Stromal cell of bone marrow (primary cell): ENCODE results near the gene ABHD17A.

Experiments
- DNase-seq: peaks from one replicate; pipeline ENCODE4 v3.0.0-alpha.2; 2012; ENCODE audit warnings: low read depth

The ABHD17A gene

GRCh38 chr19:1885398-1886119 is at the start of gene ABHD17A:
Gene ABHD17A (minus strand): TSS chr19:1885496. CDS start chr19:1881566, 3,930 bp downstream.
- peak; percentile 85 for DNase-seq

- DNase-seq, result no peak
Measured at GRCh38 chr19:1933942-1934341, 48.6 kb upstream of the ABHD17A start.

DNA sequence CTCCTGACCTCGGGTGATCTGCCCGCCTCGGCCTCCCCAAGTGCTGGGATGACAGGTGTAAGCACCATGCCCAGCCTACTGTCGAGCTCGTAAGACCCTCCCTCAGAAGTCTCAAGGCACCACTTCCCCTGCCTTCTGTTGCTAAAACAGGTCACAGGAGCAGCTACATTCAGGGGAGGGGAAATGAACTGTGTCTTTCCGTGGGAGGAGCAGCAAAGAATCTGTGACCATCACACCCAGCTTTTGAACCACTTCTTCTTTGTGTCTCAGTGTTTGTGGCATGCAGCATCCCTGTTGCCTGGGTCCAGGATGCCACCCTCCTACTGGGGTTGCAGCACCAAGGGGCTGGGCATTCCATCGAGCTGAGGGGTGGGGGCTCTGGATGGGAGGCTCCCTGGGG is 47.9 kb upstream of the ABHD17A start:
- no peak for DNase-seq

- no peak for DNase-seq
Measured at GRCh38 chr19:1932395-1932794, 47.1 kb upstream of the ABHD17A start.

DNA sequence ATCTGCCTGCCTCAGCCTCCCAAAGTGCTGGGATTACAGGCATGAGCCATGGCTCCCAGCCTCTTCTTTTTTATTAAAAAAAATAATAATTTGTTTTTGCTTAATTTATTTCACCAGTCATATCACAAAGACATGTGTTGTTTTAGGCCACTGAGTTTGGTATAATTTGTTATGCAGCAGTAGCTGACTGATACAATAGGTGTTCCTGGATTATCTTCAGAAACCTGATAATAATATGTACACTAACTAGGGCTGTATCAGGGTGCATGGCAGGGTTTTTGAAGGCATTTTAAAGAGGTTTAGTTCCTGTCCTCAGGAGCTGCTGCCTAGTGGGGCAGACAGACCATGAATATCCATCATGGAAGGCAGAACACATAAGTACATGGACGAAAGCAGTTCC is 46.1 kb upstream of the ABHD17A start:
- no peak for DNase-seq

DNA sequence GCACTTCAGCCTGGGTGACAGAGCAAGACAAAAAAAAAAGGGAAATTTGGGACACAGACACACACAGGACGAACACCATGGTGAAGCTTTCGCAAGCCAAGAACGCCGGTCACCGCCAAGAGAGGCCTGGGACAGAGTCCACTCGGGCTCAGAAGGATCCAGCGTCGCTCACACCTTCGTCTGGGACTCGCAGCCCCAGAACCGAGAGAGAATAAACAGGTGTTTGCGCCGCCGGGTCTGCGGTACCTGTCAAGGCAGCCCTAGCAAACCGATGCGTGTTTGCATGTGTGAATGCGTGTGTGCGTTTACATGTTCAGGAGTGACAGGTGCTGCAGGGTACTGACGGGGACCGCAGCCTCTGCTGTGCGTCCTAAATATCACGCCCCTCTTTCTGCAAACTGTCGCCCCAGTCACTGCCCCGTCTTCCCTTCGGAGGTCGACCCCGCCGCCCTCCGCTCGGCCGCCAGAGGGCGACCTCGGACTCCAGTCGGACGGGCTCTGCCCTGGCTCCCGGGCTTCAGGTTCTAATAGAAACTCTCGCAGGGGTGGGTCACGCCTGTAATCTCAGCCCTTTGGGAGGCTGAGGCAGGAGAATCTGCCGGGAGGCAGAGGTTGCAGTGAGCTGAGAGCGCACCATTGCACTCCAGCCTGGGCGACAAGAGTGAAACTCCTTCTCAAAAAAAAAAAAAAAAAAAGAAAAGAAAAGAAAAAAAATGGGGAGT is 43.9 kb upstream of the ABHD17A start:
- DNase-seq, result no peak

DNA sequence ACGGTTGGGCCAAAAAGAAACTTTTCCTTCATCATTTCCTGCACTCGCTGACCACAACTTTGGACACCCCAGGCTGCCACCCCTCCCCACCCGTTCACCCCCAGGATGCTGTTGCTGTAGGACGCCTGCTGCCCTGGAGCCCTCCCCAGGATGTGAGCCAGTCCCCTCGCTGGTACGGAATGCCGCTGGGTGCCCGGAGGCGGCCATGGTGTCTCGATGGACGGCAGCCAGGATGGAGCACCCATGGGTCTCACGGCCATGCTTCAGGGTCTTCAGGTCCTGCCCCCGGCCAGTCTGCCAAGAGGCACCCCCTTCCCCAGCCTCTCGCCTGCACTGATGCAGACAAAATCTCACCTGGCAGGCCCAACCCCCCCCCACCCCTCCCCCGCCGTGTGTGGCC is 40.2 kb upstream of the ABHD17A start:
- DNase-seq, result no peak

DNA sequence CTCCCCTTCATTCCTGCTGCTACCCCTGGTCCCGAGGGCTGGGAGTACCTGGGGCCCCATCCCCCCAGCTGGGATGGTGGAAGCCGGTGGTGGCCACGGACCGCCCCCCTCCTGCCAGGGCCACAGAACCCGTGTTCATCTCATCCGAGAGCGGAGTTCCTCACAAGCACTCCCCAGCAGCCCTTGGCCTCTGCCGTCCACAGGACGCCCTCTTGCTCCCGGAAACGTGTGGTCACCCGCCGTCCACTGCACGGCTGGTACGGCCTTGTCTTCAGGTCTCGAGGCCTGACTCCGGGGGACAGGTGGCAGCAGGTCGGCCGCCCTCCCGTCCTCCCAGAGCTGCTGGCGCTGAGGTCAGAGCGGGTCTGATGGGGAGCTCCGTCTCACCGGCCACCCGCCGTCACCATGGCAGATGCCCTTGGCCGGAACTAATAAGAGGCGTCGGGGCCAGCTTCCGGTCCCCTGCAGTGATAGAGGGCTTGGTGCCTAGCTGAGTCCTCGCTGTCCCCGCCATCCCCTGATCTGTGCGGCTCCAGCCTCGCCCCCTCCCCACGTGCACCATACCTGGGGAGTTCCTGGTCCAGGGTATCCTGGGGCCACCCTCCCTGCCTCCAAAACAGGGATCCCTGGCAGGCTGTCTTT is 39.1 kb upstream of the ABHD17A start:
- DNase-seq, result no peak

GRCh38 chr19:1923319-1923718 is 38.0 kb upstream of the ABHD17A start:
- no peak for DNase-seq

GRCh38 chr19:1922803-1923202 is 37.5 kb upstream of the ABHD17A start:
- DNase-seq, result no peak

GRCh38 chr19:1921825-1922224 is 36.5 kb upstream of the ABHD17A start:
- no peak for DNase-seq

GRCh38 chr19:1921326-1921725 is 36.0 kb upstream of the ABHD17A start:
- no peak for DNase-seq

GRCh38 chr19:1920644-1921043 is 35.3 kb upstream of the ABHD17A start:
- DNase-seq, result no peak

- DNase-seq, result no peak
Measured at GRCh38 chr19:1918975-1919374, 33.7 kb upstream of the ABHD17A start.

DNA sequence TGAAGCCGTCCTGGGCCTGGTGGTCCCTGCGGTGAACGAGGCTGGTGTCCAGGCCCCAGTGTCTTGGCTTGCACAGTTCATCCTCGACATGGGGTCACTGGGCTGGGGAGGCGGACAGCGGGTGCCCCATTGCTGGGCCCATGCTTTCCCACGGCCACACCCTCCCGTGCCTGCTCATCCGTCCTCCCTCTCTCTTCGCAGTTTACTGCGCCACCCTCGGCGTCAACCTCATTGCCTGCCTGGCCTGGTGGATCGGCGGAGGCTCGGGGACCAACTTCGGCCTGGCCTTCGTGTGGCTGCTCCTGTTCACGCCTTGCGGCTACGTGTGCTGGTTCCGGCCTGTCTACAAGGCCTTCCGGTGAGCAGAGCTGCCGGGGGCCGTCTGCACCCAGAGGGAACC is 32.6 kb upstream of the ABHD17A start:
- DNase-seq, result no peak

DNA sequence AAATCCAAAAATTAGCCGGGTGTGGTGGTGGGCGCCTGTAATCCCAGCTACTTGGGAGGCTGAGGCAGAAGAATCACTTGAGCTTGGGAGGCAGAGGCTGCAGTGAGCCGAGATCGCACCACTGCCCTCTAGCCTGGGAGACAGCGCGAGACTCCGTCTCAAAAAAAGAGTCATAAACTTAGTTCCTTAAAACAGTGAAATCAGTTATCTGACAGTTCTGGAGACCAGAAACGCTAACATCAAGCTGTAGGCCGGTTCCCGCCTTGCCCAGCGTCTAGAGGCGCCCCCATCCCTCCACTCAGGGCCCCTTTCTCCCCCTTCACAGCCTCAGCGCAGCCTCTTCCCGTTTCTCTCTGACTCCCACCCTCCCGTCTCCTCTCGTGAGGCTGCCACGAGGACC is 31.9 kb upstream of the ABHD17A start:
- DNase-seq, result no peak

- DNase-seq, result no peak
Measured at GRCh38 chr19:1914826-1915341, 29.6 kb upstream of the ABHD17A start.

GRCh38 chr19:1913781-1914577 is 28.7 kb upstream of the ABHD17A start:
- DNase-seq, result no peak

DNA sequence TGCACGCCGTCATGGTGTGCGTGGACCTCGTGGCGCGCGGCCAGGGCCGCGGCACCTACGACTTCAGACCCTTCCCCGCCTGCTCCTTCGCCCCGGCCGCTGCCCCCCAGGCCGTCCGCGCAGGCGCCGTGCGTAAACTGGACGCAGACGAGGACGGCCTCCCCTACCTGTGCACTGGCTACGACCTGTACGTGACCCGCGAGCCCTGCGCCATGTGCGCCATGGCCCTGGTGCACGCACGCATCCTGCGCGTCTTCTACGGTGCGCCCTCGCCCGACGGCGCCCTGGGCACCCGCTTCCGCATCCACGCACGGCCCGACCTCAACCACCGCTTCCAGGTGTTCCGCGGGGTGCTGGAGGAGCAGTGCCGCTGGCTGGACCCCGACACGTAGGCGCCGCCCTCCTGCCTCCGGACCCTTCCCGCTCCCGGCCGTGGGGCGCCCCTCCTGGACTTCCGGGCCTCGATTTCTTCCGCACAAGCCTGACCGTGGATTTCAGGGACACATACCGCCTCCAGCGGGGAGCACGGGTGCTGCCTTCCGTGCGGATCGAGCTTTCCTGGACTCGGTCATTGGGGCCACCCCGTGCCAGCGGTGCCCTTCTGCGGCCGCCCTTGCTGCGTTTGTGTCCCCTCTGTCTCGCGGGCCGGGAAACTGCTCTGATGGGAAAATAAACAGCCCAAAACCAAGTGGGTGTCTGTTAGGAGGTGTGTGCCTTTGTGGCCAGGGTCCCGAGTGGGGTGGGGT is 27.6 kb upstream of the ABHD17A start:
- no peak for DNase-seq

- DNase-seq, result no peak
Measured at GRCh38 chr19:1911995-1912394, 26.7 kb upstream of the ABHD17A start.

- no peak for DNase-seq
Measured at GRCh38 chr19:1911098-1911497, 25.8 kb upstream of the ABHD17A start.
